HG02981 (cell line): ENCODE measurements around the gene PTPN13.
A peak's percentile ranks its signal among the peaks of the same experiment; 100 is the strongest.

Source experiments
- ATAC-seq: cut with Tn5 transposase; IDR thresholded peaks from one replicate; pipeline ENCODE4 v1.9.1; 2021; ENCODE audit warnings: mild to moderate bottlenecking, moderate library complexity; ENCODE audit not compliant: unreplicated experiment

The PTPN13 gene

DNA sequence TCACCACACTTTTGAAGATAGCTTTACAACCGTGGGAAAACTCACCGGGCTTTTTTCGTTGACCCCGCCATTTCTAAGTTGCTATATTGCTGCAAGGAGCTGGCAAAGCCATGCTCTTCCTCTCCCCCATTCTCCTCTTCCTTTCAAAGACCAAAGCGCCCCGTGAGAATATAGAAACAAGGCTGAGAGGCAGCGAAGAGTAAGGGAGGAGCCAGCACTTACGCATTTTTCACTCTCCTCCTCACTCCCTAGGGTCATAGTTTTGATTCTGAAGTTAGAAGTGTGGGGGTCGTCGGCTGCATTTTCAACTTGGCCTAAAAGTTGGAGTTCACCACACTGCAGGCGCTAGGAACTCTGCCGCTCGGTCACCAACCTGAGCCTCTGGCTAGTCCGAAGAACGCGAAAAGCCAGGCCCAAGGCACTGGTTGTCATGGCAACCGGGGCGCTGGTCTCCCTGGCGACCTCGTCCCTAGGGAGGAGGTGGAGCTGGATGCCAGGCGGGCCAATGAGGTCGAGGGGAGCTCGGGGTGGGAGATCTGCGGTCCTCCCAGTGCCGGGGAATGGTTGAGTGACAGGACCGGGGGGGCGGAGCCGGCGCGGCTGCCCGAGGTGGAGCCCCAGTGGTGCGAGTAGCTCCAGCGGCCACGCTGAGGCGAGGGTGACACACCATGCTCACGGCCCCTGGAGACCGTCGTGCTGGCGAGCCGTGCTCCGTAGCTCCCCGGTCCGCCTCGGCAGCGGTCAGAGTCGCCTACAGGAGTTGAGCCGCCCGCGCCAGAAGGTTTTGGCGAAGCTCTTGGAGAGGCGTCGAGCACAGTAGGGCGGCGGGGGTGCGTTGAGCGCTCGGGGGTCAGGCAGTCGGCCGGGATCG, at the start of gene PTPN13:
Gene PTPN13, plus strand, starts transcription at position 628 of the 871 bp plus-strand sequence. CDS start 40,942 bp downstream, outside the sequence.
- peak; percentile 96 for ATAC-seq

DNA sequence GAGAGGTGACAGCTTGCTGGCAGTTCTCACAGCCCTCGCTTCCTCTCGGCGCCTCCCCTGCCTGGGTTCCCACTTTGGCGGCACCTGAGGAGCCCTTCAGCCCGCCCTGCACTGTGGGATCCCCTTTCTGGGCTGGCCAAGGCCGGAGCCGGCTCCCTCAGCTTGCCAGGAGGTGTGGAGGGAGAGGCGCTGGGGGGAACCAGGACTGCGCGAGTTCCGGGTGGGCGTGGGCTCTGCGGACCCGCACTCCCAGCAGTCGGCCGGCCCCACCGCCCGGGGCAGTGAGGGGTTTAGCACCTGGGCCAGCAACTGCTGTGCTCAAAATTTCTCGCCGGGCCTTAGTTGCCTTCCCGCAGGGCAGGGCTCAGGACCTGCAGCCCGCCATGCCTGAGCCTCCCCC, 47.0 kb upstream of the PTPN13 start:
- no peak for ATAC-seq

DNA sequence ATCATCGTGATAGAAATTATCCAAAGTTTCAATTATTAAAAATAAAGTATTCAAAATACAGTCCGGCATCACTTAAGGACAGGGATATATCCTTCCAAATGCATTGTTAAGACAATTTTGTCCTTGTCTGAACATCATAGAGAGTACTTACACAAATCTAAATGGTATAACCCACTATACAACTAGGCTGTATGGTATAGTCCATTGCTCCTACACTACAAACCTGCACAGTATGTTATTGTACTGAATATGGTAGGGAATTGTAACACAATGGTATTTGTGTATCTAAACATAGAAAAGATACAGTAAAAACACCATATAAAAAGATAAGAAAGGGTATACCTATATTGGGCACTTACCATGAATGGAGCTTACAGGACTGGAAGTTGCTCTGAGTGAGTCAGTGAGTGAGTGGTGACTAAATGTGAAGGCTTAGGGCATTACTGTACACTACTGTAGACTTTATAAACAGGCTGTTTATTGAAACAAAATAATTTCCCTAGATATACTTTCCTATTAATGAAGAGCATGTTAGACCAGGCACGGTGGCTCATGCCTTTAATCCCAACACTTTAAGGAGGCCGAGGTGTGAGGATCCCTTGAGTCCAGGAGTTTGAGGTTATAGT, 44.8 kb upstream of the PTPN13 start:
- ATAC-seq, result no peak

- no peak for ATAC-seq
These were observed 42.7 kb upstream of the PTPN13 start for GRCh38 chr4:86551387-86551786.

GRCh38 chr4:86554646-86555045, 39.5 kb upstream of the PTPN13 start:
- ATAC-seq, result no peak

- peak; percentile 37 for ATAC-seq
These were observed 37.2 kb upstream of the PTPN13 start for GRCh38 chr4:86556791-86557415.

GRCh38 chr4:86557526-86557925, 36.6 kb upstream of the PTPN13 start:
- peak; percentile 95 for ATAC-seq

GRCh38 chr4:86558258-86558657, 35.9 kb upstream of the PTPN13 start:
- ATAC-seq, result no peak

- ATAC-seq, result no peak
These were observed 35.3 kb upstream of the PTPN13 start for GRCh38 chr4:86558797-86559196.

DNA sequence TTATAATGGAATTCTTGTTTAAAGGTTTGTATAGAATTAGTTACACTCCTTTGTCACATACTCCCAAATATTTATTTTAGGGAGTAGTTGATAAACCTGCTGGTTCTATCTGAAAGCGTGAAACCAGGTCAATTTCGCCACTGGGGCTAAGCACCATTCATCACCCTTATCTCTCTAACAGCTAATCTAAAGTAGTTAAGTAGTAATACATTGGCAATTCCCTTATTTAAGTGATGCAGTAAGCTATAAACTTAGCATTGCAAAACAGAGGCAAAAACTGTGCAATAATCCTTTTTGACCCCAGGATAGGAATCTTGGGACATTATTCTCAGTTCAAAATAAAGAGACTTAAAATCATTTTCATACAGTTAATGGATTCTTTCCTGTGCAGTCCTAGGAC, 33.7 kb upstream of the PTPN13 start:
- ATAC-seq, result no peak

DNA sequence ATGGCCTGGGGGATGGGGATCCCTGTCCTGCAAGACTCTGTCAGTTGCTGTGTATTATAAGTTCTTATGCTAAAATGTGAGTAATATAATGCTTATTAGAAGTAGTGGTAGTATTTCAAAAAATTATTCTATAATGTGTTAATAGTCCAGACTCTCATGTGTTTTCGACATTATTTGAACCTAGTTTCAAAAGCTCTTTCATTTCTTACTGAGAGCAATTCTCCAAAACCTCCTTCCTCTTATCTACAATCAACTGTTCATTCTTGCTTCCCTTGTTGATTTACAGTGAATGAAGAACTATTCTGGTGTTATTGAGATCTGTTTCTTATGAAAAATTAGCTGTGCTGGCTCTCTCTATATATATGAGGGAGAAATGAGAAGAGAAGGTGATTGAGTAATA, 32.9 kb upstream of the PTPN13 start:
- ATAC-seq, result no peak

- ATAC-seq, result no peak
These were observed 30.7 kb upstream of the PTPN13 start for GRCh38 chr4:86563416-86563815.

GRCh38 chr4:86564795-86565194, 29.3 kb upstream of the PTPN13 start:
- ATAC-seq, result no peak

GRCh38 chr4:86565651-86566050, 28.5 kb upstream of the PTPN13 start:
- no peak for ATAC-seq

- ATAC-seq, result no peak
These were observed 24.8 kb upstream of the PTPN13 start for GRCh38 chr4:86569103-86569870.

DNA sequence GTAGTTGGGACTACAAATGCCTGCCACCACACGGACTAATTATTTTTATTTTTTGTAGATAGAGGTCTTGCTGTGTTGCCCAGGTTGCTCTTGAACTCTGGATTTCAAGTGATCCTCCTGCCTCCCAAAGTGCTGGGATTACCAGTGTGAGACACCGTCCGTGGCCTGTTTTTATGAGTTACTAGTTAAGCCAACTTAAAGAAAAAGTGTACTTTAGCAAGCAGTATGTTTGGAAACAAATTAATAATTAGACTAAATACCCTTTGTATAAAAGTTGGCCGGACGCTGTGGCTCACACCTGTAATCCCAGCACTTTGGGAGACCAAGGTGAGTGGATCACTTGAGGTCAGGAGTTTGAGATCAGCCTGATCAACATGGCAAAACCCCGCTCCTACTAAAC, 14.2 kb upstream of the PTPN13 start:
- no peak for ATAC-seq

GRCh38 chr4:86582410-86582809, 11.7 kb upstream of the PTPN13 start:
- no peak for ATAC-seq

GRCh38 chr4:86586160-86586572, 7.9 kb upstream of the PTPN13 start:
- no peak for ATAC-seq

- no peak for ATAC-seq
These were observed 7.3 kb upstream of the PTPN13 start for GRCh38 chr4:86586626-86587380.

- no peak for ATAC-seq
These were observed 6.6 kb upstream of the PTPN13 start for GRCh38 chr4:86587381-86588140.
